Liver (tissue), 9 donors: ENCODE data around the gene PRSS37. TPM values are rescaled to one million over a fixed set of nuclear protein-coding genes. Genes with fewer than 3 reads are reported as not detected.

Source experiments
- DNase-seq: peaks from one replicate; pipeline ENCODE4 v3.0.0-alpha.2; 2017; ENCODE audit warnings: low spot score
- H3K27ac ChIP-seq, 2 donors: one replicate each; pipeline ENCODE4 v1.7.0; 2013; ENCODE audit warnings: inconsistent platforms in 2 of 2, low read length in 2 of 2, control low read depth in 1 of 2, low read depth in 1 of 2, mild to moderate bottlenecking in 1 of 2
- H3K27me3 ChIP-seq, 4 donors: one replicate each; pipeline versions ENCODE4 v1.6.1 to v1.7.0; 2013; ENCODE audit warnings: low read length in 3 of 4, inconsistent platforms in 1 of 4, mild to moderate bottlenecking in 1 of 4, moderate library complexity in 1 of 4; ENCODE audit not compliant: control insufficient read depth in 4 of 4, insufficient read depth in 4 of 4
- H3K36me3 ChIP-seq, 4 donors: one replicate each; pipeline versions ENCODE4 v1.6.1 to v1.7.0; 2013; ENCODE audit warnings: low read length in 3 of 4, mild to moderate bottlenecking in 3 of 4, low read depth in 1 of 4, moderate library complexity in 1 of 4; ENCODE audit not compliant: control insufficient read depth in 4 of 4, insufficient read depth in 3 of 4
- H3K4me1 ChIP-seq, 4 donors: one replicate each; pipeline versions ENCODE4 v1.6.1 to v1.7.0; 2013; ENCODE audit warnings: low read length in 3 of 4, mild to moderate bottlenecking in 3 of 4, moderate library complexity in 1 of 4; ENCODE audit not compliant: control insufficient read depth in 4 of 4, insufficient read depth in 4 of 4
- H3K4me3 ChIP-seq, 3 donors: one replicate each; pipeline versions ENCODE4 v1.6.1 to v1.7.0; 2013; ENCODE audit warnings: low read length in 3 of 3, control low read depth in 1 of 3, low read depth in 1 of 3, mild to moderate bottlenecking in 1 of 3
- H3K9ac ChIP-seq, 2 donors: one replicate each; pipeline ENCODE4 v1.7.0; 2013; ENCODE audit warnings: low read length in 2 of 2, mild to moderate bottlenecking in 2 of 2, moderate library complexity in 2 of 2, control low read depth in 1 of 2, low read depth in 1 of 2
- H3K9me3 ChIP-seq, 4 donors: one replicate each; pipeline versions ENCODE4 v1.6.1 to v1.7.0; 2013; ENCODE audit warnings: low read length in 3 of 4; ENCODE audit not compliant: control insufficient read depth in 4 of 4
- ATF3 ChIP-seq: IDR thresholded peaks from 2 replicates; pipeline ENCODE4 v1.6.1; 2016; ENCODE audit warnings: antibody characterized with exemption
- CTCF ChIP-seq: fragments of 150-350 bp; IDR thresholded peaks from 2 replicates; pipeline ENCODE4 v1.5.1; 2017; ENCODE audit warnings: improper control_type of control experiment, low read depth, low read length; ENCODE audit not compliant: missing input control
- EGR1 ChIP-seq, 2 donors: IDR thresholded peaks; 2 replicates each; pipeline ENCODE4 v1.6.1; 2016 to 2018; ENCODE audit warnings: antibody characterized with exemption in 2 of 2, low read depth in 2 of 2
- FOXA1 ChIP-seq: IDR thresholded peaks from 2 replicates; pipeline ENCODE4 v1.6.1; 2016; ENCODE audit warnings: antibody characterized with exemption
- FOXA2 ChIP-seq: IDR thresholded peaks from 2 replicates; pipeline ENCODE4 v1.6.1; 2016; ENCODE audit warnings: antibody characterized with exemption
- GABPA ChIP-seq, 2 donors: IDR thresholded peaks in 1 of 2; conservative IDR thresholded peaks in 1 of 2; 2 replicates each; pipeline ENCODE4 v1.6.1; 2016; ENCODE audit warnings: antibody characterized with exemption in 2 of 2, mild to moderate bottlenecking in 1 of 2, moderate library complexity in 1 of 2
- HNF4A ChIP-seq, 2 donors: conservative IDR thresholded peaks; 2 replicates each; pipeline ENCODE4 v1.6.1; 2016; ENCODE audit warnings: antibody characterized with exemption in 2 of 2, mild to moderate bottlenecking in 2 of 2
- HNF4G ChIP-seq: IDR thresholded peaks from 2 replicates; pipeline ENCODE4 v1.6.1; 2016; ENCODE audit warnings: antibody characterized with exemption
- JUND ChIP-seq, 2 donors: IDR thresholded peaks; 2 replicates each; pipeline ENCODE4 v1.6.1; 2016; ENCODE audit warnings: antibody characterized with exemption in 2 of 2
- NR2F2 ChIP-seq: IDR thresholded peaks from 2 replicates; pipeline ENCODE4 v1.6.1; 2016; ENCODE audit warnings: antibody characterized with exemption
- RXRA ChIP-seq, 2 donors: IDR thresholded peaks; 2 replicates each; pipeline ENCODE4 v1.6.1; 2017 to 2018; ENCODE audit warnings: antibody characterized with exemption in 2 of 2, mild to moderate bottlenecking in 1 of 2
- SP1 ChIP-seq: IDR thresholded peaks from 2 replicates; pipeline ENCODE4 v1.6.1; 2018; ENCODE audit warnings: antibody characterized with exemption, mild to moderate bottlenecking
- YY1 ChIP-seq: IDR thresholded peaks from 2 replicates; pipeline ENCODE4 v1.6.1; 2016; ENCODE audit warnings: antibody characterized with exemption, mild to moderate bottlenecking
- ZBTB33 ChIP-seq: IDR thresholded peaks from 2 replicates; pipeline ENCODE4 v1.6.1; 2016; ENCODE audit warnings: antibody characterized with exemption
- WGBS: extraction: QIAGEN DNeasy Blood & Tissue Kit; methylation state at CpG from one replicate; pipeline ENCODE4 v1.1.7; 2013; 5-methylcytosine and 5-hydroxymethylcytosine counted together
- polyA plus RNA-seq, 2 donors: library from polyadenylated mRNA; stranded (reverse) in 1 of 2; unstranded in 1 of 2; fragments of 200-250 nt in 1 of 2; fragments of >200 nt in 1 of 2; fragmentation: Nextera tagmentation in 1 of 2; extraction: Ambion mirVana in 1 of 2; gene quantifications; one replicate each; pipeline versions ENCODE4 v1.2.1 to v1.2.3, GENCODE V29; 2013 to 2015
- total RNA-seq, 2 donors: library from RNA; depleted of rRNA; stranded (reverse); fragments of >200 nt; gene quantifications; one replicate each; pipeline ENCODE4 v1.2.3, GENCODE V29; 2014
- TF ChIP-seq, protein P1 (sequence below): IDR thresholded peaks from 2 replicates; pipeline ENCODE4 v1.6.1; 2016; ENCODE audit warnings: antibody characterized with exemption
- TF ChIP-seq, protein P2 (sequence below): IDR thresholded peaks from 2 replicates; pipeline ENCODE4 v1.6.1; 2016; ENCODE audit warnings: antibody characterized with exemption, mild to moderate bottlenecking
- donor health status: healthy.
- donor health status: healthy.
- donor health status: healthy.
- donor health status: healthy.
- donor health status: healthy.

PRSS37 gene
- not detected for total RNA-seq
- polyA plus RNA-seq: under 1 TPM in 1 of 2 donors, not detected in 1; 0.08 TPM

DNA sequence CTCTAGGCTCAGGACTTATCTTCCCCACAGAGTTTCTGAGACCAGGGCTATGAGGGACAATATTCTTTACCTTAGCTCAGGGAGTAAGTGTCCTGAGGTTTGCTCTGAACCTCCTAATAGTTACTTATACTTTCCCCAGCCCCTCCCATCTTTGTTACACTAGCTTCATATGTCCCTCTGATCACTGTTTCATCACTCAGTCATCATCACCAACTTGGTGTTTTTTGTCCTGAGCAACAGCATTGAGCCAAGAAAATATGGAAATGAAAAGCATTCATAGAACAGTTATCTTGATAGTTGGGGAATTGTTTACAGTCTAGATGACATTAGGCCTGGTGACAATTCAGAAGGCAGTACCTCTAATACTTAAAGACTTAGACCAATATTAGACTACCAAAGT is at the start of gene PRSS37:
Gene PRSS37 (minus strand): TSS at position 101 of the 400 bp plus-strand sequence. CDS start 436 bp downstream, outside the sequence.
- DNase-seq: no peak
- Histone ChIP-seq H3K4me3 (no peak within 1 kb of the TSS), H3K9me3 (no peaks in the 10 kb centered on the region), H3K4me1 (no peaks in the 10 kb centered on the region), H3K9ac (no peak within 1 kb of the TSS), H3K36me3 (no peaks in the 10 kb centered on the region), H3K27ac (no peak within 1 kb of the TSS), H3K27me3 (no peaks in the 10 kb centered on the region)
- TF ChIP-seq JUND (IDR thresholded peaks at IDR 0.05) (no peak), EGR1 (IDR thresholded peaks at IDR 0.05; ENCODE audit: low read depth in 2 of 2) (no peak)

DNA sequence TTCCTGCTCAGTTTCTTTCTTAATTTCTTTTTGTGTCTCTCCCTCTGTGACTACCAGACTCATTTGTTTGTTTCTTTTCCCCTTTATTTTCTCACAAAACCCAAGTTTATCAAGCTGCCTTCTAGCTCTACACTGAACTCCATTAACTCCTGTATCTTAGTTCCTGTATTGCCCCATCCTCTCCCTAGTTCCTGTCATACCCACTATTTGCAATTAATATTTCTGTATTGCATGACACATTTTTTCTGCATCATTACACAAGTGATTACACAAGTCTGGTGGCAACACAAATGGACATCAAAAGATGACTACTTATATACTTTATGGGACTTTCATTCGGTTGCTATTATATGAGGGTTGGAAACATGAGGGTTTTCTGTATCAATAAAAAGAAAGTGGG is 48.0 kb upstream of the PRSS37 start:
- no peak for DNase-seq
- TF ChIP-seq HNF4A (conservative IDR thresholded peaks at IDR 0.05): no peak
- TF ChIP-seq, protein P1, sequence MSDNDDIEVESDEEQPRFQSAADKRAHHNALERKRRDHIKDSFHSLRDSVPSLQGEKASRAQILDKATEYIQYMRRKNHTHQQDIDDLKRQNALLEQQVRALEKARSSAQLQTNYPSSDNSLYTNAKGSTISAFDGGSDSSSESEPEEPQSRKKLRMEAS: no peak
- TF ChIP-seq ATF3: no peak
- no peak for TF ChIP-seq YY1
- TF ChIP-seq, protein P2, sequence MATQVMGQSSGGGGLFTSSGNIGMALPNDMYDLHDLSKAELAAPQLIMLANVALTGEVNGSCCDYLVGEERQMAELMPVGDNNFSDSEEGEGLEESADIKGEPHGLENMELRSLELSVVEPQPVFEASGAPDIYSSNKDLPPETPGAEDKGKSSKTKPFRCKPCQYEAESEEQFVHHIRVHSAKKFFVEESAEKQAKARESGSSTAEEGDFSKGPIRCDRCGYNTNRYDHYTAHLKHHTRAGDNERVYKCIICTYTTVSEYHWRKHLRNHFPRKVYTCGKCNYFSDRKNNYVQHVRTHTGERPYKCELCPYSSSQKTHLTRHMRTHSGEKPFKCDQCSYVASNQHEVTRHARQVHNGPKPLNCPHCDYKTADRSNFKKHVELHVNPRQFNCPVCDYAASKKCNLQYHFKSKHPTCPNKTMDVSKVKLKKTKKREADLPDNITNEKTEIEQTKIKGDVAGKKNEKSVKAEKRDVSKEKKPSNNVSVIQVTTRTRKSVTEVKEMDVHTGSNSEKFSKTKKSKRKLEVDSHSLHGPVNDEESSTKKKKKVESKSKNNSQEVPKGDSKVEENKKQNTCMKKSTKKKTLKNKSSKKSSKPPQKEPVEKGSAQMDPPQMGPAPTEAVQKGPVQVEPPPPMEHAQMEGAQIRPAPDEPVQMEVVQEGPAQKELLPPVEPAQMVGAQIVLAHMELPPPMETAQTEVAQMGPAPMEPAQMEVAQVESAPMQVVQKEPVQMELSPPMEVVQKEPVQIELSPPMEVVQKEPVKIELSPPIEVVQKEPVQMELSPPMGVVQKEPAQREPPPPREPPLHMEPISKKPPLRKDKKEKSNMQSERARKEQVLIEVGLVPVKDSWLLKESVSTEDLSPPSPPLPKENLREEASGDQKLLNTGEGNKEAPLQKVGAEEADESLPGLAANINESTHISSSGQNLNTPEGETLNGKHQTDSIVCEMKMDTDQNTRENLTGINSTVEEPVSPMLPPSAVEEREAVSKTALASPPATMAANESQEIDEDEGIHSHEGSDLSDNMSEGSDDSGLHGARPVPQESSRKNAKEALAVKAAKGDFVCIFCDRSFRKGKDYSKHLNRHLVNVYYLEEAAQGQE: no peak
- TF ChIP-seq ZBTB33: no peak
- no peak for TF ChIP-seq CTCF
- TF ChIP-seq RXRA (IDR thresholded peaks at IDR 0.05): no peak
- TF ChIP-seq FOXA1: no peak
- TF ChIP-seq SP1: no peak
- no peak for TF ChIP-seq JUND (IDR thresholded peaks at IDR 0.05)
- TF ChIP-seq GABPA (IDR thresholded peaks at IDR 0.05 in 1 of 2, conservative IDR thresholded peaks at IDR 0.05 in 1 of 2): no peak
- TF ChIP-seq HNF4G: no peak
- TF ChIP-seq EGR1 (IDR thresholded peaks at IDR 0.05; ENCODE audit: low read depth in 2 of 2): no peak
- TF ChIP-seq FOXA2: no peak
- no peak for TF ChIP-seq NR2F2

More for the DNA sequence above, 48.0 kb upstream of the PRSS37 start:
- peaks cover 0 to 2% (median 0%) of the 10 kb centered on the region in 4 donors for H3K27me3 ChIP-seq
- no peaks in the 10 kb centered on the region for H3K4me1 ChIP-seq
- H3K4me3 ChIP-seq: no peak overlapping the region
- no peak overlapping the region for H3K9ac ChIP-seq
- H3K36me3 ChIP-seq: no peaks in the 10 kb centered on the region
- H3K27ac ChIP-seq: no peak overlapping the region
- H3K9me3 ChIP-seq: peaks cover 0 to 2% (median 0%) of the 10 kb centered on the region in 4 donors
- WGBS: 88% methylated on average over 1 of the region's 1 CpG
